Liver (tissue), 3 donors: ENCODE data around the gene RPL7A.

Experiments
- EGR1 ChIP-seq, 2 donors: IDR thresholded peaks; 2 replicates each; pipeline ENCODE4 v1.6.1; 2016 to 2018; ENCODE audit warnings: antibody characterized with exemption in 2 of 2, low read depth in 2 of 2
- GABPA ChIP-seq, 2 donors: IDR thresholded peaks in 1 of 2; conservative IDR thresholded peaks in 1 of 2; 2 replicates each; pipeline ENCODE4 v1.6.1; 2016; ENCODE audit warnings: antibody characterized with exemption in 2 of 2, mild to moderate bottlenecking in 1 of 2, moderate library complexity in 1 of 2
- HNF4G ChIP-seq: IDR thresholded peaks from 2 replicates; pipeline ENCODE4 v1.6.1; 2016; ENCODE audit warnings: antibody characterized with exemption
- JUND ChIP-seq, 2 donors: IDR thresholded peaks; 2 replicates each; pipeline ENCODE4 v1.6.1; 2016; ENCODE audit warnings: antibody characterized with exemption in 2 of 2
- MAX ChIP-seq: IDR thresholded peaks from 2 replicates; pipeline ENCODE4 v1.6.1; 2016; ENCODE audit warnings: antibody characterized with exemption
- RAD21 ChIP-seq, 2 donors: IDR thresholded peaks; 2 replicates each; pipeline ENCODE4 v1.6.1; 2016; ENCODE audit warnings: antibody characterized with exemption in 2 of 2, mild to moderate bottlenecking in 2 of 2
- TAF1 ChIP-seq: conservative IDR thresholded peaks from 2 replicates; pipeline ENCODE4 v1.6.1; 2016; ENCODE audit warnings: antibody characterized with exemption, mild to moderate bottlenecking
- YY1 ChIP-seq: IDR thresholded peaks from 2 replicates; pipeline ENCODE4 v1.6.1; 2016; ENCODE audit warnings: antibody characterized with exemption, mild to moderate bottlenecking
- TF ChIP-seq, protein P1 (sequence below): fragments of 150-350 bp; IDR thresholded peaks from 2 replicates; pipeline ENCODE4 v1.5.1; 2017; ENCODE audit warnings: improper control_type of control experiment, low read depth, low read length; ENCODE audit not compliant: missing input control
- TF ChIP-seq, protein P2 (sequence below): IDR thresholded peaks from 2 replicates; pipeline ENCODE4 v1.6.1; 2016; ENCODE audit warnings: antibody characterized with exemption
- TF ChIP-seq, protein P3 (sequence below): IDR thresholded peaks from 2 replicates; pipeline ENCODE4 v1.6.1; 2016; ENCODE audit warnings: antibody characterized with exemption
- TF ChIP-seq, protein P4 (sequence below): IDR thresholded peaks from 2 replicates; pipeline ENCODE4 v1.6.1; 2016; ENCODE audit warnings: antibody characterized with exemption, mild to moderate bottlenecking
- donor health status: healthy.
- donor health status: healthy.

DNA sequence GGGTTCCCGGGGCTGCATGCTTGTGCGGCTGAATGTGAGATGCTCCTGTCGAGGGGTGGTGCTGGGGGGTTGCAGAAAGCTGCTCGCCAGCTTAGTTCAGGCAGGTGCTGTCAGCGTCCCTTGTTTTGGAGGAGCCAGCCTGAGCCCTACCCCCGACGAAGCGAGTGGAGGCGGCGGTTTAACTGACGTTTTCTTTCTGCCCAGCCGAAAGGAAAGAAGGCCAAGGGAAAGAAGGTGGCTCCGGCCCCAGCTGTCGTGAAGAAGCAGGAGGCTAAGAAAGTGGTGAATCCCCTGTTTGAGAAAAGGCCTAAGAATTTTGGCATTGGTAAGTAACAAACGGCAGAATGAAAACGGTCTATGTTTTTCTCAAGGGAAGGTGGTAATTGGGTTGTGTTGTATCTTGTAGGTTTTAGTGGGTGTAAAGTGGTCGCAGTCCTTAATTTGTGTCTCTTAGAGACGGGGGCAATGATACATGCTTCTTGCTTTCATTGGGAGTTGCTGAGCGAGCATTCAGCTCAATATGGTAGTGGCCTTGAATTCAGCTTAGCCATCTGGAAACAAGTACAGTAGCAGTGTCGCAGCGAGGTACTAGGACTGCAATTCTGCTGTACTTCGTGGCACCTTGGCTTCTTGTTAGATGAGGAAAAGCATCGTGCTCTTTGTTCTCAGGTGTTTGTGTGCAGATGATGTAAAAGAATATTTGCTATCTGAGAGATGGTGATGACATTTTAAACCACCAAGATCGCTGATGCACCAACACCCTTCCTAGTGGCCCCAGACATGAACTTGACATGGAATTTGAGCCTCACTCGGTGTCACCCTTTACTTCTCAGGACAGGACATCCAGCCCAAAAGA lies 928 bp downstream of the RPL7A start:
- TF ChIP-seq, protein P1, sequence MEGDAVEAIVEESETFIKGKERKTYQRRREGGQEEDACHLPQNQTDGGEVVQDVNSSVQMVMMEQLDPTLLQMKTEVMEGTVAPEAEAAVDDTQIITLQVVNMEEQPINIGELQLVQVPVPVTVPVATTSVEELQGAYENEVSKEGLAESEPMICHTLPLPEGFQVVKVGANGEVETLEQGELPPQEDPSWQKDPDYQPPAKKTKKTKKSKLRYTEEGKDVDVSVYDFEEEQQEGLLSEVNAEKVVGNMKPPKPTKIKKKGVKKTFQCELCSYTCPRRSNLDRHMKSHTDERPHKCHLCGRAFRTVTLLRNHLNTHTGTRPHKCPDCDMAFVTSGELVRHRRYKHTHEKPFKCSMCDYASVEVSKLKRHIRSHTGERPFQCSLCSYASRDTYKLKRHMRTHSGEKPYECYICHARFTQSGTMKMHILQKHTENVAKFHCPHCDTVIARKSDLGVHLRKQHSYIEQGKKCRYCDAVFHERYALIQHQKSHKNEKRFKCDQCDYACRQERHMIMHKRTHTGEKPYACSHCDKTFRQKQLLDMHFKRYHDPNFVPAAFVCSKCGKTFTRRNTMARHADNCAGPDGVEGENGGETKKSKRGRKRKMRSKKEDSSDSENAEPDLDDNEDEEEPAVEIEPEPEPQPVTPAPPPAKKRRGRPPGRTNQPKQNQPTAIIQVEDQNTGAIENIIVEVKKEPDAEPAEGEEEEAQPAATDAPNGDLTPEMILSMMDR, result no peak
- no peak for TF ChIP-seq TAF1
- no peak for TF ChIP-seq RAD21 (IDR thresholded peaks at IDR 0.05)
- TF ChIP-seq, protein P2, sequence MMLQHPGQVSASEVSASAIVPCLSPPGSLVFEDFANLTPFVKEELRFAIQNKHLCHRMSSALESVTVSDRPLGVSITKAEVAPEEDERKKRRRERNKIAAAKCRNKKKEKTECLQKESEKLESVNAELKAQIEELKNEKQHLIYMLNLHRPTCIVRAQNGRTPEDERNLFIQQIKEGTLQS, result no peak
- TF ChIP-seq GABPA (IDR thresholded peaks at IDR 0.05 in 1 of 2, conservative IDR thresholded peaks at IDR 0.05 in 1 of 2), result no peak
- no peak for TF ChIP-seq JUND (IDR thresholded peaks at IDR 0.05)
- TF ChIP-seq, protein P3, sequence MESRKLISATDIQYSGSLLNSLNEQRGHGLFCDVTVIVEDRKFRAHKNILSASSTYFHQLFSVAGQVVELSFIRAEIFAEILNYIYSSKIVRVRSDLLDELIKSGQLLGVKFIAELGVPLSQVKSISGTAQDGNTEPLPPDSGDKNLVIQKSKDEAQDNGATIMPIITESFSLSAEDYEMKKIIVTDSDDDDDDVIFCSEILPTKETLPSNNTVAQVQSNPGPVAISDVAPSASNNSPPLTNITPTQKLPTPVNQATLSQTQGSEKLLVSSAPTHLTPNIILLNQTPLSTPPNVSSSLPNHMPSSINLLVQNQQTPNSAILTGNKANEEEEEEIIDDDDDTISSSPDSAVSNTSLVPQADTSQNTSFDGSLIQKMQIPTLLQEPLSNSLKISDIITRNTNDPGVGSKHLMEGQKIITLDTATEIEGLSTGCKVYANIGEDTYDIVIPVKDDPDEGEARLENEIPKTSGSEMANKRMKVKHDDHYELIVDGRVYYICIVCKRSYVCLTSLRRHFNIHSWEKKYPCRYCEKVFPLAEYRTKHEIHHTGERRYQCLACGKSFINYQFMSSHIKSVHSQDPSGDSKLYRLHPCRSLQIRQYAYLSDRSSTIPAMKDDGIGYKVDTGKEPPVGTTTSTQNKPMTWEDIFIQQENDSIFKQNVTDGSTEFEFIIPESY, result no peak
- TF ChIP-seq YY1, result no peak
- TF ChIP-seq HNF4G, result no peak
- TF ChIP-seq, protein P4, sequence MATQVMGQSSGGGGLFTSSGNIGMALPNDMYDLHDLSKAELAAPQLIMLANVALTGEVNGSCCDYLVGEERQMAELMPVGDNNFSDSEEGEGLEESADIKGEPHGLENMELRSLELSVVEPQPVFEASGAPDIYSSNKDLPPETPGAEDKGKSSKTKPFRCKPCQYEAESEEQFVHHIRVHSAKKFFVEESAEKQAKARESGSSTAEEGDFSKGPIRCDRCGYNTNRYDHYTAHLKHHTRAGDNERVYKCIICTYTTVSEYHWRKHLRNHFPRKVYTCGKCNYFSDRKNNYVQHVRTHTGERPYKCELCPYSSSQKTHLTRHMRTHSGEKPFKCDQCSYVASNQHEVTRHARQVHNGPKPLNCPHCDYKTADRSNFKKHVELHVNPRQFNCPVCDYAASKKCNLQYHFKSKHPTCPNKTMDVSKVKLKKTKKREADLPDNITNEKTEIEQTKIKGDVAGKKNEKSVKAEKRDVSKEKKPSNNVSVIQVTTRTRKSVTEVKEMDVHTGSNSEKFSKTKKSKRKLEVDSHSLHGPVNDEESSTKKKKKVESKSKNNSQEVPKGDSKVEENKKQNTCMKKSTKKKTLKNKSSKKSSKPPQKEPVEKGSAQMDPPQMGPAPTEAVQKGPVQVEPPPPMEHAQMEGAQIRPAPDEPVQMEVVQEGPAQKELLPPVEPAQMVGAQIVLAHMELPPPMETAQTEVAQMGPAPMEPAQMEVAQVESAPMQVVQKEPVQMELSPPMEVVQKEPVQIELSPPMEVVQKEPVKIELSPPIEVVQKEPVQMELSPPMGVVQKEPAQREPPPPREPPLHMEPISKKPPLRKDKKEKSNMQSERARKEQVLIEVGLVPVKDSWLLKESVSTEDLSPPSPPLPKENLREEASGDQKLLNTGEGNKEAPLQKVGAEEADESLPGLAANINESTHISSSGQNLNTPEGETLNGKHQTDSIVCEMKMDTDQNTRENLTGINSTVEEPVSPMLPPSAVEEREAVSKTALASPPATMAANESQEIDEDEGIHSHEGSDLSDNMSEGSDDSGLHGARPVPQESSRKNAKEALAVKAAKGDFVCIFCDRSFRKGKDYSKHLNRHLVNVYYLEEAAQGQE, result no peak
- TF ChIP-seq MAX, result no peak
- TF ChIP-seq EGR1 (IDR thresholded peaks at IDR 0.05; ENCODE audit: low read depth in 2 of 2), result no peak
